OCI-LY7 (cell line): ENCODE measurements around the gene ZNF232. TPM values are rescaled to one million over a fixed set of nuclear protein-coding genes. Genes with fewer than 3 reads are reported as not detected.
"Not testable (repeated sequence)": the region's sequence is repeated elsewhere in the genome, so short reads cannot be mapped to it uniquely, and the experiment has no call there.

ENCODE experiments used
- BruUV-seq: library from RNA; stranded (reverse); fragments of 400-500 nt; replicated peaks from 2 replicates; lab custom pipeline; 2021; lab: Mats Ljungman, UMichigan
- CTCF ChIA-PET: fragments of 300-600 bp; sonication (Branson Sonifier 250); formaldehyde crosslinking; loops from one replicate; lab custom pipeline; 2022; ENCODE audit warnings: antibody characterized with exemption; ENCODE audit not compliant: unreplicated experiment; lab: Charles Lee
- POLR2A ChIA-PET: fragments of 300-600 bp; sonication (Branson Sonifier 250); formaldehyde crosslinking; loops from one replicate; lab custom pipeline; 2022; ENCODE audit warnings: antibody characterized with exemption; lab: Charles Lee
- DNase-seq: peaks from one replicate; pipeline ENCODE4 v3.0.0-alpha.2; 2015; ENCODE audit warnings: low spot score
- H2AFZ ChIP-seq: fragments of 200-600 bp; sonication (generic), shearing (Covaris generic); 2 replicates; pipeline ENCODE4 v1.6.1; 2014; ENCODE audit warnings: mild to moderate bottlenecking, antibody characterized with exemption, low read length, moderate library complexity
- H3K27ac ChIP-seq: fragments of 200-600 bp; sonication (generic); 2 replicates; pipeline ENCODE4 v1.5.1; 2014; ENCODE audit warnings: mixed run types, low read depth, mild to moderate bottlenecking, moderate library complexity, low read length, inconsistent platforms; ENCODE audit not compliant: poor library complexity, severe bottlenecking
- H3K36me3 ChIP-seq: fragments of 200-600 bp; sonication (generic); 2 replicates; pipeline ENCODE4 v1.6.1; 2014; ENCODE audit warnings: mild to moderate bottlenecking, antibody characterized with exemption, low read length, moderate library complexity, mixed read lengths; ENCODE audit not compliant: insufficient read depth
- H3K4me1 ChIP-seq: fragments of 200-600 bp; sonication (generic); 2 replicates; pipeline ENCODE4 v1.5.1; 2014; ENCODE audit warnings: mild to moderate bottlenecking, low read length; ENCODE audit not compliant: insufficient read depth, poor library complexity, severe bottlenecking
- H3K4me2 ChIP-seq: fragments of 200-600 bp; sonication (generic); 2 replicates; pipeline ENCODE4 v1.6.1; 2014; ENCODE audit warnings: mild to moderate bottlenecking, low read length
- H3K4me3 ChIP-seq: fragments of 200-600 bp; sonication (generic); 2 replicates; pipeline ENCODE4 v1.5.1; 2014; ENCODE audit warnings: mild to moderate bottlenecking, low read depth, low read length; ENCODE audit not compliant: poor library complexity, severe bottlenecking
- H3K79me2 ChIP-seq: fragments of 200-600 bp; sonication (generic); 2 replicates; pipeline ENCODE4 v1.6.1; 2016; ENCODE audit warnings: low read depth, mild to moderate bottlenecking, low read length, moderate library complexity, mixed read lengths; ENCODE audit not compliant: insufficient read depth
- H3K9me2 ChIP-seq: fragments of 200-600 bp; sonication (generic); 2 replicates; pipeline ENCODE4 v1.6.1; 2016; ENCODE audit warnings: mild to moderate bottlenecking, low read length, mixed read lengths; ENCODE audit not compliant: insufficient read depth
- H3K9me3 ChIP-seq: fragments of 200-600 bp; sonication (generic); 2 replicates; pipeline ENCODE4 v1.6.1; 2014; ENCODE audit warnings: mild to moderate bottlenecking, mixed run types, low read length, mixed read lengths
- H4K20me1 ChIP-seq: fragments of 200-600 bp; sonication (generic); 2 replicates; pipeline ENCODE4 v1.6.1; 2014; ENCODE audit warnings: mild to moderate bottlenecking, antibody characterized with exemption, low read length, moderate library complexity, mixed read lengths; ENCODE audit not compliant: insufficient read depth
- CTCF ChIP-seq: fragments of 200-600 bp; sonication (generic); conservative IDR thresholded peaks from 2 replicates; pipeline ENCODE4 v1.5.1; 2014; ENCODE audit warnings: mild to moderate bottlenecking, antibody characterized with exemption, low read length, moderate library complexity, mixed read lengths
- EZH2phosphoT487 ChIP-seq: fragments of 200-600 bp; sonication (generic); IDR thresholded peaks from 2 replicates; pipeline ENCODE4 v1.6.1; 2018; ENCODE audit warnings: low read depth, borderline replicate concordance, mild to moderate bottlenecking, mixed run types, antibody characterized with exemption, low read length, moderate library complexity, mixed read lengths
- intact Hi-C: fragments of 100-400 bp; cut with micrococcal nuclease; formaldehyde crosslinking; loops from one replicate; pipeline ENCODE4 v1.10.0; 2022; ENCODE audit not compliant: unreplicated experiment
- total RNA-seq, 2 experiments: library from RNA; depleted of rRNA in 1 of 2; stranded (reverse); fragments of >200 nt in 1 of 2; shearing (Covaris generic) in 1 of 2; gene quantifications; 2 replicates each; pipeline ENCODE4 v1.2.3, GENCODE V29; 2014 to 2022

ZNF232 gene
- total RNA-seq, 2 experiments from 2014 or later, result 21.3 to 28.3 TPM

GRCh38 chr17:5128905-5129535 lies 17.3 kb upstream of the ZNF232 start:
- H4K20me1 ChIP-seq, result no peaks in the 10 kb centered on the region
- TF ChIP-seq EZH2phosphoT487, result no peak
- TF ChIP-seq CTCF, result no peak
- DNase-seq, result no peak
- no peak overlapping the region for H3K27ac ChIP-seq
- POLR2A ChIA-PET, result no interaction called here
- no peaks in the 10 kb centered on the region for H3K79me2 ChIP-seq
- no TSS peak for BruUV-seq
- H2AFZ ChIP-seq, result no peak overlapping the region
- no peak overlapping the region for H3K4me2 ChIP-seq
- H3K36me3 ChIP-seq, result no peaks in the 10 kb centered on the region
- intact Hi-C loops, result no loop called here
- no peaks in the 10 kb centered on the region for H3K4me1 ChIP-seq
- H3K9me2 ChIP-seq, result no peaks in the 10 kb centered on the region
- H3K9me3 ChIP-seq, result no peaks in the 10 kb centered on the region
- CTCF ChIA-PET, result no interaction called here
- no peak overlapping the region for H3K4me3 ChIP-seq

GRCh38 chr17:5128387-5128786 lies 16.7 kb upstream of the ZNF232 start:
- H2AFZ ChIP-seq, CTCF ChIA-PET, H3K79me2 ChIP-seq, H3K4me3 ChIP-seq, H3K9me3 ChIP-seq, H3K36me3 ChIP-seq, H3K27ac ChIP-seq, POLR2A ChIA-PET, BruUV-seq, H4K20me1 ChIP-seq, DNase-seq, H3K4me1 ChIP-seq, H3K4me2 ChIP-seq, H3K9me2 ChIP-seq, intact Hi-C loops: not testable (repeated sequence)

GRCh38 chr17:5127910-5128309 lies 16.2 kb upstream of the ZNF232 start:
- Histone ChIP-seq H3K27ac (no peak overlapping the region), H2AFZ (no peak overlapping the region), H3K4me2 (no peak overlapping the region), H3K9me2 (no peaks in the 10 kb centered on the region), H3K36me3 (no peaks in the 10 kb centered on the region), H3K4me1 (no peaks in the 10 kb centered on the region), H4K20me1 (no peaks in the 10 kb centered on the region), H3K9me3 (no peaks in the 10 kb centered on the region), H3K79me2 (no peaks in the 10 kb centered on the region), H3K4me3 (no peak overlapping the region)
- no peak for DNase-seq
- intact Hi-C loops, result no loop called here
- BruUV-seq, result no TSS peak
- ChIA-PET CTCF (no interaction called here), POLR2A (no interaction called here)
- TF ChIP-seq CTCF, result no peak
- no peak for TF ChIP-seq EZH2phosphoT487
